A673 (cell line): ENCODE measurements around the gene PES1. TPM values are rescaled to one million over a fixed set of nuclear protein-coding genes. Genes with fewer than 3 reads are reported as not detected.

ENCODE experiments used
- BruUV-seq: library from RNA; stranded (reverse); fragments of 400-500 nt; replicated peaks from 2 replicates; lab custom pipeline; 2021; lab: Mats Ljungman, UMichigan
- CTCF ChIA-PET: fragments of 300-600 bp; sonication (Branson Sonifier 250); formaldehyde crosslinking; loops from one replicate; lab custom pipeline; 2022; ENCODE audit warnings: antibody characterized with exemption; lab: Charles Lee
- POLR2A ChIA-PET: fragments of 300-600 bp; sonication (Branson Sonifier 250); formaldehyde crosslinking; loops from one replicate; lab custom pipeline; 2022; ENCODE audit warnings: antibody characterized with exemption; ENCODE audit not compliant: low non-redundant PET; lab: Charles Lee
- DNase-seq: peaks from one replicate; pipeline ENCODE4 v3.0.0-alpha.2; 2015; ENCODE audit warnings: low spot score
- H3K27ac ChIP-seq: fragments of 200-600 bp; sonication (generic); 2 replicates; pipeline ENCODE4 v1.5.1; 2016; ENCODE audit warnings: mixed run types, low read depth, mild to moderate bottlenecking, mixed read lengths, antibody characterized with exemption, low read length; ENCODE audit not compliant: poor library complexity, severe bottlenecking
- H3K27me3 ChIP-seq: fragments of 200-600 bp; sonication (generic); replicated peaks from 2 replicates; pipeline ENCODE4 v1.6.1; 2017; ENCODE audit warnings: mixed run types, low read depth, mild to moderate bottlenecking, mixed read lengths, antibody characterized with exemption, low read length; ENCODE audit not compliant: insufficient read depth, poor library complexity
- H3K36me3 ChIP-seq: fragments of 200-600 bp; sonication (generic); 2 replicates; pipeline ENCODE4 v1.6.1; 2016; ENCODE audit warnings: mixed run types, mild to moderate bottlenecking, mixed read lengths, antibody characterized with exemption, low read length; ENCODE audit not compliant: insufficient read depth, poor library complexity, severe bottlenecking
- H3K4me1 ChIP-seq: fragments of 200-600 bp; sonication (generic); 2 replicates; pipeline ENCODE4 v1.6.1; 2017; ENCODE audit warnings: mixed run types, mild to moderate bottlenecking, mixed read lengths, antibody characterized with exemption, low read length; ENCODE audit not compliant: insufficient read depth, poor library complexity, severe bottlenecking
- H3K4me3 ChIP-seq: fragments of 200-600 bp; sonication (generic); 2 replicates; pipeline ENCODE4 v1.5.1; 2016; ENCODE audit warnings: low read depth, mixed run types, mild to moderate bottlenecking, mixed read lengths, low read length; ENCODE audit not compliant: poor library complexity, severe bottlenecking
- H3K9me3 ChIP-seq: fragments of 200-600 bp; sonication (generic); 2 replicates; pipeline ENCODE4 v1.6.1; 2016; ENCODE audit warnings: mixed run types, low read depth, mild to moderate bottlenecking, mixed read lengths, antibody characterized with exemption, low read length; ENCODE audit not compliant: poor library complexity, severe bottlenecking
- CTCF ChIP-seq: fragments of 300-800, 200-600 bp; sonication (generic); conservative IDR thresholded peaks from 2 replicates; pipeline ENCODE4 v1.5.1; 2017; ENCODE audit warnings: low read depth, mild to moderate bottlenecking, antibody characterized with exemption, low read length, moderate library complexity, mixed read lengths
- EZH2 ChIP-seq: fragments of 200-600 bp; sonication (generic); IDR thresholded peaks from 2 replicates; pipeline ENCODE4 v1.6.1; 2017; ENCODE audit warnings: borderline replicate concordance, low read depth, mild to moderate bottlenecking, mixed read lengths, antibody characterized with exemption, low read length; ENCODE audit not compliant: poor library complexity, severe bottlenecking
- intact Hi-C: fragments of 100-400 bp; cut with micrococcal nuclease; formaldehyde crosslinking; loops from one replicate; pipeline ENCODE4 v1.10.0; 2022; ENCODE audit not compliant: unreplicated experiment
- total RNA-seq: library from RNA; stranded (reverse); gene quantifications from 2 replicates; pipeline ENCODE4 v1.2.3, GENCODE V29; 2021

Gene PES1
- total RNA-seq, 1 experiment from 2014 or later = 175 TPM

DNA sequence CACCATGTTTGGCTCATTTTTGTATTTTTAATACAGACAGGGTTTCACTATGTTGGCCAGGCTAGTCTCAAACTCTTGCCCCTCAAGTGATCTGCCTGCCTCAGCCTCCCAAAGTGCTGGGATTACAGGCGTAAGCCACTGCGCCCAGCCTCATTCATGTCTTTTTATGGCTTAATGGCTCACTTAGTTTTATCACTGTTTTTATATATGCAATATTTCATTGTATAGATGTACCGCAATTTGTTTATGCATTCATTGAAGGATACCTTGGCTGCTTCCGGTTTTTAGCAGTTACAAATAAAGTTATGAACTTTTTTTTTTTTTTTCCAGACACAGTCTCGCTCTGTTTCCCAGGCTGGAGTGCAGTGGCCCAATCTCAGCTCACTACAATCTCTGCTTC is 9.8 kb upstream of the PES1 start:
- Histone ChIP-seq H3K27ac (no peak overlapping the region), H3K27me3 (no peaks in the 10 kb centered on the region), H3K4me3 (no peak overlapping the region), H3K9me3 (no peaks in the 10 kb centered on the region), H3K4me1 (peaks cover 8% of the 10 kb centered on the region), H3K36me3 (no peaks in the 10 kb centered on the region)
- intact Hi-C loops = loop anchor here (10.0 kb wide), 2 partner anchors 157 to 317 kb away; partner anchors contain the start of gene CASTOR1
- no peak for DNase-seq
- POLR2A ChIA-PET = interaction anchor here (0.6 kb wide), 1 partner anchor 368 kb away, joined by 3 read pairs; no protein-coding TSS in a partner anchor
- BruUV-seq = no TSS peak
- CTCF ChIA-PET = interaction anchor here (0.5 kb wide), 2 partner anchors 198 to 289 kb away, joined by 3 to 5 read pairs; no protein-coding TSS in a partner anchor
- TF ChIP-seq EZH2 (no peak), CTCF (no peak)

- no peak for DNase-seq
- TF ChIP-seq CTCF (no peak), EZH2 (no peak)
- Histone ChIP-seq H3K4me3 (no peak overlapping the region), H3K27ac (no peak overlapping the region), H3K9me3 (no peaks in the 10 kb centered on the region), H3K4me1 (peaks cover 5% of the 10 kb centered on the region), H3K27me3 (no peaks in the 10 kb centered on the region), H3K36me3 (no peaks in the 10 kb centered on the region)
- no TSS peak for BruUV-seq
- intact Hi-C loops = loop anchor here (10.0 kb wide), 2 partner anchors 156 to 316 kb away; partner anchors contain the start of gene CASTOR1
- CTCF ChIA-PET = no interaction called here
- POLR2A ChIA-PET = no interaction called here
These were observed 9.2 kb upstream of the PES1 start for GRCh38 chr22:30600921-30601320.

GRCh38 chr22:30598986-30599385 is 7.3 kb upstream of the PES1 start:
- ChIA-PET POLR2A (no interaction called here), CTCF (no interaction called here)
- Histone ChIP-seq H3K4me3 (no peak overlapping the region), H3K27me3 (no peaks in the 10 kb centered on the region), H3K4me1 (no peaks in the 10 kb centered on the region), H3K36me3 (no peaks in the 10 kb centered on the region), H3K9me3 (no peaks in the 10 kb centered on the region), H3K27ac (no peak overlapping the region)
- intact Hi-C loops = no loop called here
- no peak for DNase-seq
- BruUV-seq = no TSS peak
- TF ChIP-seq EZH2 = no peak
- no peak for TF ChIP-seq CTCF
